Epithelial cell of proximal tubule (primary cell): ENCODE measurements around the gene NR2C2AP. TPM values are rescaled to one million over a fixed set of nuclear protein-coding genes. Genes with fewer than 3 reads are reported as not detected.

Experiments
- DNase-seq: peaks from one replicate; pipeline ENCODE4 v3.0.0-alpha.2; 2011; ENCODE audit warnings: low read depth
- H3K4me3 ChIP-seq: 2 replicates; pipeline ENCODE4 v1.5.1; 2011; ENCODE audit warnings: low read depth, mild to moderate bottlenecking, low read length
- CTCF ChIP-seq: conservative IDR thresholded peaks from 2 replicates; pipeline ENCODE4 v1.5.1; 2012; ENCODE audit warnings: low read depth, mild to moderate bottlenecking, low read length
- total RNA-seq: library from RNA; depleted of rRNA; stranded (reverse); fragments of >200 nt; gene quantifications from 2 replicates; pipeline ENCODE4 v1.2.3, GENCODE V29; 2015

NR2C2AP gene
- total RNA-seq, 1 donor from 2014 or later, result 25.9 TPM

- no peak for TF ChIP-seq CTCF
These were observed 42.7 kb downstream of the NR2C2AP start for GRCh38 chr19:19160461-19161035.

GRCh38 chr19:19159534-19159933 is 43.7 kb downstream of the NR2C2AP start:
- H3K4me3 ChIP-seq, result no peak overlapping the region
- no peak for DNase-seq
- no peak for TF ChIP-seq CTCF

More at GRCh38 chr19:19160461-19161035, 42.7 kb downstream of the NR2C2AP start:
- DNase-seq, result no peak
- no peak overlapping the region for H3K4me3 ChIP-seq

- DNase-seq, result no peak
- no peak for TF ChIP-seq CTCF
- H3K4me3 ChIP-seq, result no peak overlapping the region
These were observed 45.4 kb downstream of the NR2C2AP start for GRCh38 chr19:19157808-19158207.

GRCh38 chr19:19155495-19156219 is 47.6 kb downstream of the NR2C2AP start:
- DNase-seq, result no peak
- H3K4me3 ChIP-seq, result no peak overlapping the region
- TF ChIP-seq CTCF, result no peak

- no peak for TF ChIP-seq CTCF
- DNase-seq, result no peak
- H3K4me3 ChIP-seq, result no peak overlapping the region
These were observed 48.3 kb downstream of the NR2C2AP start for GRCh38 chr19:19154768-19155494.

- TF ChIP-seq CTCF, result no peak
- H3K4me3 ChIP-seq, result no peak overlapping the region
- DNase-seq, result no peak
These were observed 50.4 kb downstream of the NR2C2AP start for GRCh38 chr19:19152668-19153384.
